Mammary epithelial cell (primary cell): Measurements from ENCODE around the gene CD24.

Source experiments
- CTCF ChIP-seq, 2 donors: IDR thresholded peaks in 1 of 2; conservative IDR thresholded peaks in 1 of 2; 2 replicates each; pipeline ENCODE4 v1.5.1; 2011 to 2012; ENCODE audit warnings: inconsistent platforms in 2 of 2, low read length in 2 of 2, mild to moderate bottlenecking in 2 of 2, control low read depth in 1 of 2, low read depth in 1 of 2; ENCODE audit not compliant: insufficient read depth in 1 of 2; ENCODE audit errors: extremely low read depth in 1 of 2
- EZH2 ChIP-seq: IDR thresholded peaks from 2 replicates; pipeline ENCODE4 v1.6.1; 2012; ENCODE audit warnings: low read length, inconsistent platforms, borderline replicate concordance

- TF ChIP-seq CTCF (conservative IDR thresholded peaks at IDR 0.05 in 1 of 2, IDR thresholded peaks at IDR 0.05 in 1 of 2; ENCODE audit: extremely low read depth in 1 of 2, insufficient read depth in 1 of 2, low read depth in 1 of 2, low read length in 2 of 2) (peak; percentile 7 to 41), EZH2 (no peak)
These were observed 639 bp upstream of the CD24 start for GRCh38 chr6:106974999-106975737.
